ENCODE measurements around the gene SLC39A13.

Gene SLC39A13

DNA sequence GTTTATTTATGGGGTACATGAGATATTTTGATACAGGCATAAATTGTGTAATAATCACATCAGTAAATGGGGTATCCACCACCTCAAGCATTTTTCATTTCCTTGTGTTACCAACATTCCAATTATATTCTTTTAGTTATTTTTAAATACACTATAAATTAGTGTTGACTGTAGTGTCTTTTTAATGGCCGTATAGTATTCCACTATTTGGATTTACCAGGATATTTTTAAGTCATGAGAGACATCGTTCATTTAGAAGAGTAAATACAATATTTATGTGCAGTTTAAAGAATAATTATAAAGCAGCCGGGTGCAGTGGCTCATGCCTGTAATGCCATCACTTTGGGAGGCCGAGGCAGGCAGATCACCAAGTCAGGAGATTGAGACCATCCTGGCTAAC lies 23.9 kb upstream of the SLC39A13 start:
- no peak for DNase-seq (ENCODE audit: low spot score)

DNA sequence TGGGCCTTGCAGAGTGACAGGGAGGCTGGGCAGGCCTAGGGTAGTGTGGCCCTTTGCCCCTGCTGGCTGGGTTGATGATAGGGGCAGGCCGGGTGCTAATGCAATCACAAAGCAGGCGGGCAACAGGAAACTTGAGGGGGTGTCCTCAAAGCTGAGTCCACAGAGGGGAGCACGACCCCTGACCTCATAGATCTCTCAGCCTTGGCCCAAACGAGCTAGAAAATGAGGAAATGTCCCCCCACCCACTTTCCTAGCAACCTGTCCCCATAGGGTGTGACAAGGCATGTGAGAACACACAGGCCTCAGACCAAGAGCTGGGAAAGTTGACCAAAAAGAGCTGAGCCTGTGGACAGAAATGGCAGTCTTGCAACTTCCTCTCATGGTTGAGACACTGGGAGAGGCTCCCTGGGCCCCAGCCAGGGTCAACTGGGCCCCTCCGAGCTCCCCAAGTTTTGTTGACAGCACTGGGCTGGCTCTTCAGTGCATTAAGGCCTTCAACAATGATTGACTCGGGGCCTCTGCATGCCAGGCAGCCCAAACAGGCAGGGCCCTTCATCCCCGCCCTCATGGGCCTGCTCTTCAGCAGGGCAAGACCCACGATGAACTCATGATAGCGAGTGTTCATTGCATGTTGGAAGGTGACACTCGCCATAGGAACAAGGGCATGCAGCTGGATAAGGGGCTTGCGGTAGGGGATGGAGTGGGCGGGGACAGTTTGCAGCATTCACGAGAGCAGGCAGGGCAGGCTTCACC lies 20.3 kb upstream of the SLC39A13 start:
- DNase-seq (ENCODE audit: low spot score): no peak

DNA sequence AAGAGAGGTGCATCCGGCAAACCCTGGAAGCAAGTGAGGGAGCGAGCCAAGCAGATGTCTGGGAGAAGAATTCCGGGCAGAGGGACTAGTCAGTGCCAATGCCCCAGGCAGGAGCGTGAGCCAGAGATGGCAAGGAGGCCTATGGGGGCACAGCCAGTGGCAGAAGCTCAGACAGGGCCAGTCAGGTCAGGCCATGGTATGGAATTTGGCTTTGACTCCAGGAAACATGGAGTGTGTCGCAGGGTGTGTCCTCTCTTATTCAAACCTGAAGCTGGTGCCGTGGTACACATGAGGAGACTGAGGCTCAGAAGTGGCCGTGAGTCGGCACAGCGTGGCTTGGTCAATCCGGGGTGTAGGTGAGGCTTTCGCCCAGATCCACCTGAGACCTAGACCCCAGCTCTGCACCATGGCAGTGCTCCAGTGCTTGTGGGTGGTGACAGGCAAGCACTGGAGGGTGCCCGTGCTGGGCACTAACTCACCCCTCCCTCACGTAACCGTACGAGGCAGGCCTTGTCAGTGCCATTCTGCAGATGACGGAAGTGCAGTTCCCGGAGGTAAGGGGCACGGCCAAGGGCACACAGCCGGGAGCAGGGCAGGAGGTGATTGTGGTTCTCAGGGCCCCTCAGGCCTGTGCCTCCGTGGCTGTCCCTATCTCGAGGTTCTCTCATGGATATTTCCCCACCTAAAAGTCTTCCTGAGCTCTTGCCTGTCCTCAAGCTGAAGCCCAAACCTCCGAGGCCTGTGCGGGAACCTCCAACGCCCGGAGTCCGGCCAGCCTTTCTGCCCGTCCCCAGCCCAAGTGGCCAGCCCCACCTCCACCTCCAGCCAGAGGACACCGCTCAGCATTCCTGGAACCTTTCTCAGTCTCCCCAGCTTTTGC lies 19.5 kb upstream of the SLC39A13 start:
- DNase-seq (ENCODE audit: low spot score): no peak

DNA sequence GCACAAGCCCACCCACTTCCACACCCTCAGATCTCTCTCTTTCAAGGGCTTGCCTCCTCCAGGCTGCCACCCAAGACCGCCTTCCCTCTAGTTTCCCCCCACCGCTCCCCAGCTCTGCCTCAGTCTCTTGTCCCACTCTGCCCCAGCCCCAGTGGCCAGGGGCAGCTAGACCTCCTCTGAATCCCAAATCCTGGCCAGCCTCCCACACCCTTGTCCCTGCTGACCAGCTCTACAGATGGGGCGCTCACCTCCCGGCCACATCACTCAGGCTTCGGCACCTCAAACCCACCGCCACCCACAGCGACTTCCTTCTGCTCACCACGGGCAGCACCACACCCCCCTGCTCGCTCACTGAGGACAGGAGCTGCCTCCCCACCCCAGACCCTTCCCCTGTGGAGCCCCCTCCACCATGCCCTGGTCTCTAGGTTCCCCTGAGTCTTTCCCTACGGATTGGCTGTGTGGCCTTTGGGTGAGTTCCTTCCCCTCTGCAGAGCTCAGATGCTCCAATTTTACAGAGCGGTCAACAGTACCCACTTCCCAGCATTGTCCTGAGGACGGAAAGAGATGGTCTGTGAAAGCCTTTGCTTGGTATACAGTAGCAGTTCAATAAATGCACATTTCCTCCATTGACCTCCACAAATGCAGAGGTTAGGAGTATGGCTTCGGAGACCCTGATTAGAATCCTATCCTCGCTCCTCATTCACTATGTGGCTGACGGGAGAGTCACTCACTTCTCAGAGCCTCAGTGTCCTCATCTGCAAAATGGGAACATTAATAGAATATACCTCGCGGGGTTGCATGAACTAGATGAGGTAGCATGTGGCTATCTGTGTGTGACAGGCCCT lies 18.6 kb upstream of the SLC39A13 start:
- DNase-seq (ENCODE audit: low spot score): no peak

DNA sequence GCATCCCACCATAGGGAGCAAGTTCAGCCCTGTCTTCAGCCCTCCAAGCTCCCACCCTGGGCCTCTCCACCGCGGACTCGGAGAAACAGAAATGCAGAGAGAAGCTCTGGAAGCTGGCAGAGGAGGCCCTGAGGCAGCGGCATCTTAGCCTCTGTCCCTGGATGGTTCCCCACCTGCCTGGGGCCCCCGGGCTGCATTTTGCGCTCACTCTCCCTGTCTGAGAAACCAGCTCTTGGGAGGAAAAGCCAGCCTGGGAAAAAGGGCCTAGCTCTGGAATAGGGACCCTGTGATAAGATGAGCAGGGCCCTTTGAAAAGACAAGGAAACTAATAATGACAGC lies 18.0 kb upstream of the SLC39A13 start:
- DNase-seq (ENCODE audit: low spot score): no peak

DNA sequence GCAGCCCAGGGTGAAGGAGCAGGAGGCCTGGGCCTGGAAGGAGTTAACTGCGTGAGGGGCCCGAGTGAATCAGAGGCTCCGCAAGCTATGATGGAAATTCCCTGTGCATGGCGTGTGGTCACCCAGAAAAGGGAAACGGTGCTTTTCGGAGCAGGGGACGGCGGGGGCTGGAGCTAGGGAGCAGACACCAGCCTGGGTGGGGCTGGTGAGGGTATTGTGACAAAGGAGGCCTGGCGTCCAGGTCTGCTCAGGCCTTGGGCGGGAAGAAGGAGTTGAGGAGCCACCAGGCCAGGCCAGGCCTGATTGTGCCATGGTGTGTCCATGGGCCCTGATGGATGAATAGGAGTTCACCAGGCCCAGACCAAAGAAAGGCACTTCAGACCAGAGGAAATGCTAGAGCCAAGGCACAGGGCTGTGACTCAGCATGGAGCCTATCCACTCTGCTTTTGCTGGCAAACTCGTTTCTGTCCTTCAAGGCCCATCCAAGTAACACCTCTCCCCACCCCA lies 17.3 kb upstream of the SLC39A13 start:
- no peak for DNase-seq (ENCODE audit: low spot score)

DNA sequence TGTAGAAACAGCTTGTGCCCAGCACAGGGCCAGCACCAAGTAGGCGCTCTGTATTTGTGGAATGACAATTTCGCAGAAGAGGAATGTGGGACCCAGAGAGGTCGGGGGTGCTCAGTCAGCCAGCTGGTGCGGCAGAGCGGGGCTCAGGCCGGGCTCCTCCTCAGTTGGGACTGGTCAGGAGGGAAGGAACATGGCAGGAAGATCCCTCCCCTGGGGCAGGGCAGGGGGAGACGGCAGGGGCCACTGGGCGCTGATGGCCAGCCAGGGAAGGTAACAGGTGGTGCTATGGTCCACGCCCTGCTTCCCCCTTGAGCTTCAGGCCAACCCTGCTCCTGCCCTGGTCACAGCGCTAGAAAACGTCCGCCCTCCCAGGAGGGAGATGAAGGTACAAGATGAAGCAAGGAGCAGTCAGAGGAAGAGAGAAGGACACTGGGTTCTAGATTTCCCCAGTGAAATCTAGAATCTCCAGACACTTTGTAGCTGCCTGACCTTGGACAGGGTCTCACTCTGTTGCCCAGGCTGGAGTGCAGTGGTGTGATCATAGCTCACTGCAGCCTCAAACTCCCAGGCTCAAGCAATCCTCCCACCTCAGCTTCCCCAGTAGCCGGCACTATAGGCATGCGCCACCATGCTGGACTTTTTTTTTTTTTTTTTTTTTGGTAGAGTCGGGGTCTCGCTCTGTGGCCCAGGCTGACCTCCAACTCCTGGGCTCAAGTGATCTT lies 16.5 kb upstream of the SLC39A13 start:
- DNase-seq (ENCODE audit: low spot score): no peak

DNA sequence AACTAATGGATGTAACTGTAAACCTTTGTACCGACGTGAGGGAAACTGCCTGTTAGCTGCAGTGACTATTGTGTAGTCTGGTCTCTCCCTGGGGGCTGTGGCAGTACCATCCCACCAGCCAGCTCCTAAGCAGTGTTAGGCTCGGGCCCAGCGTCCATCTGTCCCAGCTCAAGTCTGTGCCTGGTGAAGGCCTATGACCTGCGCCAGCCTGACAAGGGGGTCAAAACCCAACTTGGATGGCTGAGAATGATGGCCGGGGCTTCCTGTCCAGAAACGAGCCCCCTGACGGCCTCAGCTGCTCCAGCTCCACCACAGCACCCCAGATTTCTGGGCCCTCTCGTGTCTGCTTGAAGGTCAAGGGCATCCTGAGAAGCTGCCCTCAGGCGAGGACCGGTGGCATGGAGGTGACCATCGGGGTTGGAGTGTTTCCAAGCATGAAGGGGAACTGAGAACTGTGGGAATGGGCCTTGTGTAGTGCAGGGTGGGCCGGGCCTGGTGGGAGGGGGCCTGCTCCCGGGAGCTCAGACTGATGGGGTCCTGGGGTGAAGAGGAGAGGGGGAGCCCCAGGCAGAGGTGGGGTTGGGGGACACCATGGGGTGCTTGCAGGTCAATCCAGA lies 15.7 kb upstream of the SLC39A13 start:
- no peak for DNase-seq (ENCODE audit: low spot score)

DNA sequence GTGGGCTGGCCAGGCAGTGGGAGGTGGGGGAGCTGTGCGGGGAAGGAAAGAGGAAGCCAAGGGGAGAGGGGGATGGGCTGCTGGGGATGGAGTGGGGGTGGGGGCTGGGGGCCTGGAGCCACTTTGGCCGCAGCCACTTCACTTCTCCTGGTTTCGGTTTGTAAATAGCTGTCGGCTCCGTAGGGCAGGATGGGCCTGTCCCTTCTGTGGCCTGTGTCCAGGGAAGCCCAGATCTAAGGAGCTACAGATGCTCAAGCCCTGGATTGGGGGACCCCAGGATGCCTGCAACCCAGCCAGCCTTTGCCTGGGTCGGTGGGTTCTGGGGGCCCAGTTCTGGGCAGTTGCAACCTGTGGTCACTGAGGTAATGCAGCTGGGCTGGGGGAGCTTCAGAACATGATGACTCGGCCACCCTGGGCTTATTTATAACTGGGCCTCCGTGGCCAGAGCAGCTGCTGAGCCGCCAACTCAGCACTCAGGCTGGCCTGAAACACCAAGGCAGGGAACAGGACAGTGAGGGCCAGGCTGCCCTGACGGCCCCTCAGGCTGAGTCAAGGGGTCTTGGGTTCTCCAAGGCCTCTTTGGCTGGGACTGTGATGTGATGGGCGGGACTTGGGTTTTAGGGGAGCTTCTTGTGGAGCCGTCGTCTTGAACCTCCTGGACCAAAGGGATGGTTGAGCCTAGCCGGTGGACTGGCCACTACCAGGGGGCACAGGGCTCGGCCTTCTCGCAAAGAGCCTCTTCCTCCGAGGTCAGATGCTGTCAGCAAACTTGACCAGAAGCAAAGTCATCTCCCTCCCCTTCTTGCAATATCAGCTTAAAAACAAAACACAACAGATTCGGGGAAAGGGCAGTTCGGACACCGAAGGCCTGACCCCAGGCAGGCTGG lies 15.0 kb upstream of the SLC39A13 start:
- DNase-seq (ENCODE audit: low spot score): no peak

DNA sequence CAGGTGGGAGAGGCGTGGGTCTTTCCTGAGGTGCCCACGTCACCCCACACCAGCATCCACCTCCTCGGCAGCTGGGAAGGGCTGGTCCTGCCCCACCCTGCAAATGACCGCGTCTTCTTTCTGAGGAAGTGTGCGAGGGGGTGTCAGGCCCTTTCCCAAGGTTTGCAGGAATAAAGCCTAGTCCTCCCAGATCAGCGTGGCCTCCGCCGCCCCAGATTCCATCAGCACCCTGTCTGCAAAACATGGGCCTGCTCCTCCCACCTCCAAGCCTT lies 14.4 kb upstream of the SLC39A13 start:
- DNase-seq (ENCODE audit: low spot score): no peak

DNA sequence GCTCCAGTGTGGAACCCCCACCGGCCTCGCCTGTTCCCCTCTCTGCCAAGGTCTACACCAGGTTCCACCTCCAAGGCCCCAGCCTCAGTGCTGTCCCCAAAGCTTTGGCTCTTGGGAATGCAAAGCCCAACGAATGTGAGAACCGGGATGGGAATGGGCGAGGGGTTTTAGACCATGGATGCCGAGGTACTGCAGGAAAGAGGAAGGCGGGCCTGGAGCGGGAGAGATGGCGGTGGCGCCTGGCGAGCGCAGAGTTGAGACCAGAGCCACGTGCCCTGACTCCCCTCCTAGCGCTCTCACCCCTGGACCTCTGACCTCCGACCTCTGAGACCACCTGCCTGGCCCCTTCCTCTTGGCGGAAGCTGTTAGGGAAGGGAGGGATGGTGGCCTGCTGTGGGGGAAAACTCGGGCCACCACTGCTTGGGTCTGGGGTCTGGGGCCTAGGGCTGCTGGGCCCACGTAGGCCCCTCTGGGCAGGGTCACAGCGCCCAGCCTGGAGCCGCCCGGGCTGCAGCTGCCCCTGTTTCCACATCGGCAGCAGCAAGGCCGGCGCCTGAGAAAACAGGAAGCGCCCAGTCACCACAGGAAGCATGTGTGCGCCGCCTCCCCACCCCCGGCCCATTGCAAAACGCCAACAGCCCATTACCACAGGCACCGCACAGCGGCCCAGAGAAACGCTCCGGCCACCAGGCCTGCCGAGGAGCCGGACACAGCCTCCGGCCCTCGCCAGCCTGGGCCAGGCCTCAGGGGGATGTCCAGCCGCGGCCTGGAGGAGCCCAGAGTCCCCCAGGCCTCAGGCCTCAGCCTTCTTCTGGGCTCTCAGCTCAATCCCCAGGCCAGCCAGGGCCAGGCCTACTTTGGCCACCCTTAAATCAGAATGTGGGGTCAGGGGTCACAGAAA lies 13.8 kb upstream of the SLC39A13 start:
- DNase-seq (ENCODE audit: low spot score): peak; percentile 66

DNA sequence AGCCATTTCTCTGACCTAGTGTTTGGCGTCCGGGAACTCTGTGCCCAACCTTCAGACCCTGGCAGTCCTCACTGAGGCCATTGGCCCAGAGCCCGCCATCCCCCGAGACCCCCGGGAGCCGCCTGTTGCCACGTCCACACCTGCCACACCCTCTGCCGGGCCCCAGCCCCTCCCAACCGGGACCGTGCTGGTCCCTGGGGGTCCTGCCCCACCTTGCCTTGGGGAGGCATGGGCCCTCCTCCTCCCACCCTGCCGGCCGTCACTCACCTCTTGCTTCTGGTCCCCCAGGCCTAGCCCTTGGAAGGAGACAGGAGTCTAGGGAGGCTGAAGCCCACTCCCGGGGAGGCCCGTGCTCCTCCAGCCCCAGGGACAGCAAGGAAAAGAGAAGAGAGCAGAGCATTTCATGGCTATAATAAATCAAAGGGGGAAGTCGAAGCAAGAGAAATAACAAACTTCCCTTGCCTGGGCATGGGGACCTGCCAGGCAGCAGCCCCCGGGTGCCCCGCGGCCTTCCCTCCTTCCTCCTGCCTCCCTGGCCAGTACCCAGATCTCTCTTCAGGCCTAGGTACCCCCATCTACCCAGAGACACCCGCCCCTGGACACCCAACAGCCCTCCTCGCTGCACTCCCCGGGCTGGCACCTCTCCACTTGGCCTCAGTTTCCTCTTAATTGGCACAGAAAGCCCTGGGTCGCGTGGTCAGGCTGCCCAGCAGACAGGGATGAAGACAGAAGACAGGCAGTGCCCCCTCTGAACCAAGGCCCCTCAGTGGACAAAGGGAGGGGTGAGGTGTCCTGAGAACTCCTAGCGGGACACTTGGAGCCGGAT lies 13.0 kb upstream of the SLC39A13 start:
- DNase-seq (ENCODE audit: low spot score): no peak

DNA sequence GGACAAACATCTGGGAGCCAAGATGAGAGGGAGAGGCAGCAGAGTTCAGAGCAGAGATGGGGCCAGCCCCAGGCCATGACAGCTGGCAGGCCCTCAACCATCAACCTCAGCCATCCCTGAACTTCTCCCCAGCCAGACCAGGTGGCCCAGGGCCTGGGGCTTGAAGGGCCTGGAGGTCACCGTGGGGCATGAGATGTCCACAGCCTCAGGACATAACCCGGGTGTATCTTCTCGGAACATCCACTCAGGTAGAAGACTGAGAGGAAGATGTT lies 12.4 kb upstream of the SLC39A13 start:
- DNase-seq (ENCODE audit: low spot score): no peak

DNA sequence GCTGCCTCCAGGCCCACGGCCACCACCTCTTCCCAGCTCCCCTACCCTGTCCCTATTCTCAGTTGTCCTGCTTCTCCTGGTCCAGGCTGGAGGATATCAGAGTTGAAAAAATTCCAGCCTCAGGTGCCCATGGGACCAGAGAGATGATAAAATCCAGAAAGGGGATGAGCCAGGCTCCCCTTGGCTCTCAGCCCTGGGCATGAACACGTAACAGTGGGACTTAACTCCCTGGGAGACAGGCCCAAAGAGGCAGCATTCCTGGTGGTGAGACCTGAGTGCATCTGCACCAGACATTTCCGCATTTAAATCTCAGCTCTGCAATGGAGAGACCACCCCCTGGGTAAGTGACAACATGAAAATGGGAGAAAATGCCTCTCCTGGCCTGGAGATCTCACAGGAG lies 10.4 kb upstream of the SLC39A13 start:
- DNase-seq (ENCODE audit: low spot score): no peak

DNA sequence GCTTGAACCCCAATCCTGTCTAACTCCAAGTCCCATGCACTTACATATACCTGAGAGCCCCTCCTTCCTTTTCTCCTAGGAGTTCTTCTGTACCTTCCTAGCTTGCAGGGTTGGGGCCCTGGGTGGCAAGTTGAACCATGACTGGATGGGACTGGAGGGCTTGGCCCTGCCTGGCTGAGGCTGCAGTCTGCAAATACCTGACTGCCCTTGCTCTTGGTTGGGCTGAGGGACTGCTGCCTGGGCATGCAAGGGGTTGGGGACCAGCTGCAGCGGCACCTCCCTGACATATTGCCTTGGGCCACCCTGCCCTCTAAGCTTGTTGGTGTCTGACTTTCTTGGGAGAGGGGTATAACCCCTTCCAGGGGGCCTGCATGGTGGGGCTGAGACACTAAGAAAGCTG lies 9.8 kb upstream of the SLC39A13 start:
- no peak for DNase-seq (ENCODE audit: low spot score)

DNA sequence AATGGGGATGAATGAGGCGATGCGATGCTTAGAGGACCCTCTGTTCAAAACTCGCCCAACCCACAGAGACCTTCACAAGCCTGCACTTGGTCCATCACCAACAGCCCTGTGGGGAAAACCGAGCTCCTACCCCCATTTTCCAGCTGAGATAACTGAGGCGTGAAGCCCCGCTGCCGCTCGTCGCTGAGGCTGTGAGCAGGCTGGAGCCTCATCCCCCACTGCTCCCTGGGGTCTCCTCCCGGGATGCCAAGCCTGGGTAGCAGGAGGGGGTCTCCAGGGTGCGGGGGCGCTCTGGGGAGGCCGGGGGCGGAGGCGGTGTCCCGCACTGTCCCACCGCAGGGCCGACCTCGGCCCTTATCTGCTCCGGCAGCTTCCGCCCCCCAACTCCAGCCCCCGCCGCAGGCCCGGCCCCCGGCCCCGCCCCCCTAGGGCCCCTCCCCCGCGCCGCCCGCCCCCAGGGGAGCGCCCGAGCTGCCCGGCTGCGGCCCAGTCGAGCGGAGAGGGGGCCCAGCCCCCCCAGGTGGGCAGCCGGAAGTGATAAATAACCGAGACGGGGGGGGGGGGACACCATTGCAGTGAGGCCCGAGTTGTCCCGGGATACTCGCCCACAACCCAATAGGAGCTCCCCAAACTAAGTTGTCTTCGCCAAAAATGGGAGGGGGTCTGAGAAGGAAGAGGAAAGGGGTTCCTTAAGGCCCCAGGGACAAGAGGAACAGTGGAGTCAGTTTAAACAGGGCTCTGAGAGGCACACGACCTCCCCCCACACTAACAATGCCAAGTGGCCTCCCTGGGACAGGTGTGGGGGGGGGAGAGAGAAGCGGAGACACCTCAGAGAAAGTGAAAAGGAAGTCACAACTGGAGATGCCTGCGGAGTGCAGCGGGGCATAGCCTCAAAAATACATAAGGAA lies 8.3 kb upstream of the SLC39A13 start:
- DNase-seq (ENCODE audit: low spot score): peak; percentile 34

DNA sequence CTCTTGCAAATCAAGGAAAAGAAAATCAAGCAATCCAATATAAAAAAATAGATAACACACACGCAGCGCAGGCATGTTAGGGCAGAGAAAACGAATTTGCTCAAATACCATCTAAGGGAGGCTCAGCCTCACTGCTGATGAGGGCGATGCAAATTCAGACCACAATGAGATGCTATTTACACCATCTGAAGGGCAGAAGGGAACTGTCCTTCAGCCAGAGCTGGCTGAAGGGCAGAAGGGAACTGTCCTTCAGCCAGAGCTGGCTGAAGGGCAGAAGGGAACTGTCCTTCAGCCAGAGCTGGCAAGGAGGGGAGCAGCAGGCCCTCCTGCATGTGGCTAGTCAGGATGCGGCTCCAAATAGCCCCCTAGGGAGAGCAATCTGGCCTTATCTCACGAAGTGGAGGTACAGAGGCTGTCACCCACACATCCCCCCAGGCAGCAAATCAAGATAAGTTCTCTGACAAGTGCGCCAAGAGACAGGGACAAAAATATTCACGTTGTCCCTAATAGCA lies 7.6 kb upstream of the SLC39A13 start:
- no peak for DNase-seq (ENCODE audit: low spot score)

DNA sequence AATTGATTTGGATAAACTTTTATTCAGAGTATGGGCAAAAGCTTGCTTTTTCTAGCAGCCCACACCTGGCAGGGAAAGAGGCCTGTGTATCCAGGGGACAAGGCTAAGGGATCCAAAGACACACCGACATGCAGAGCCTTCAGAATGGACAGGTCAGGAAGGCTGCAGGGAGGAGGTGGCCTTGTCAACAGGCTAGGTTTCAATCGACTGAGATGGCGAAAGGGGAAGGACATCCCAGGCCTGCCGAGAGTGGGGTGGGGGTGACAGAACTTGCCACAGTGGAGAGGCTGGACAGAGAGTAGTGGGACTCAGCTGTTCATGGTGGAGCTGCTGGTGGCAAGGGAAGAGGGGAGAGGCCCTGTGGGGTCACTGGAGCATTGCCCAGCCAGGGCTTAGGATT lies 5.3 kb upstream of the SLC39A13 start:
- no peak for DNase-seq (ENCODE audit: low spot score)
